Activated naive CD4-positive, alpha-beta T cell treated with anti-CD3 and anti-CD28 coated beads, Interleukin-2, amount 50 U/mL, for 24 hours (primary cell): ENCODE data around the gene CCSAP.
A peak's percentile ranks its signal among the peaks of the same experiment; 100 is the strongest.
"Not testable (repeated sequence)": the region's sequence is repeated elsewhere in the genome, so short reads cannot be mapped to it uniquely, and the experiment has no call there.

Experiments used
- H3K27ac Mint-ChIP-seq: one replicate; pipeline ENCODE4 v1.8.0; 2021; ENCODE audit warnings: mild to moderate bottlenecking, mixed read lengths
- H3K27me3 Mint-ChIP-seq: one replicate; pipeline ENCODE4 v1.8.0; 2021; ENCODE audit warnings: mixed read lengths
- H3K36me3 Mint-ChIP-seq: one replicate; pipeline ENCODE4 v1.8.0; 2021; ENCODE audit warnings: mixed read lengths
- H3K4me1 Mint-ChIP-seq: one replicate; pipeline ENCODE4 v1.8.0; 2021; ENCODE audit warnings: mixed read lengths
- H3K4me3 Mint-ChIP-seq: one replicate; pipeline ENCODE4 v1.8.0; 2021; ENCODE audit warnings: mild to moderate bottlenecking, mixed read lengths
- H3K9me3 Mint-ChIP-seq: one replicate; pipeline ENCODE4 v1.8.0; 2021; ENCODE audit warnings: mixed read lengths

CCSAP gene

DNA sequence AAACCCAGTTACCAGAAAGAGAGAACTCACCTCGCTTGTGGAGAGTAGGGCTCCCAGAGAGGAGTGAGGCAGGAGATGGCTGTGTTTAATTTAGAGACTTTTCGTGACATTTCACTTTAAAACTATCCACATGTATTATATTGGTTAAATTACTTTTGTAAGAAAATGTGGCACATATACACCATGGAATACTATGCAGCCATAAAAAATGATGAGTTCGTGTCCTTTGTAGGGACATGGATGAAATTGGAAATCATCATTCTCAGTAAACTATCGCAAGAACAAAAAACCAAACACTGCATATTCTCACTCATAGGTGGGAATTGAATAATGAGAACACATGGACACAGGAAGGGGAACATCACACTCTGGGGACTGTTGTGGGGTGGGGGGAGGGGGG lies 51.2 kb downstream of the CCSAP start:
- H3K27me3 Mint-ChIP-seq, H3K27ac Mint-ChIP-seq, H3K4me3 Mint-ChIP-seq, H3K4me1 Mint-ChIP-seq: not testable (repeated sequence)
- peaks cover 23% of the 10 kb centered on the region for H3K36me3 Mint-ChIP-seq
- peaks cover 11% of the 10 kb centered on the region for H3K9me3 Mint-ChIP-seq

DNA sequence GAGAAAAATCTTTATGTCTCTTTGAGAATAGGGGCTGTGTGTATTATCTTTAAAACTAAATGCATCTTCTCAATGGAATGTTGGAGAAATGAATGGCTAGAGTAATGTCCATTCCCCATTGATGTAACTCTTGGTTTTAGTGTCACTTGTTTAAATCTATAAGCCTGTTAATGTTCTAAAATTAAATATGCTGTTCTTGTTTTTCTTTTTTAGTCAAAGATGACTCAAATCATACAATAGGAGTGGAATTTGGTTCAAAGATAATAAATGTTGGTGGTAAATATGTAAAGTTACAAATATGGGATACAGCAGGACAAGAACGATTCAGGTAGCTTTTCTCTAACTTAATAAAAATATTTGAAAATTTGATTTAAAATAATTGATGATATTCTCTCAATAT lies 54.3 kb downstream of the CCSAP start:
- Mint-ChIP-seq H3K27me3 (no peaks in the 10 kb centered on the region), H3K9me3 (peaks cover 11% of the 10 kb centered on the region), H3K4me3 (no peak overlapping the region), H3K36me3 (peaks cover 28% of the 10 kb centered on the region), H3K27ac (no peak overlapping the region), H3K4me1 (peaks cover 26% of the 10 kb centered on the region)

- H3K36me3 Mint-ChIP-seq: peaks cover 33% of the 10 kb centered on the region
- H3K4me3 Mint-ChIP-seq: no peak overlapping the region
- H3K27me3 Mint-ChIP-seq: no peaks in the 10 kb centered on the region
- no peak overlapping the region for H3K27ac Mint-ChIP-seq
- peaks cover 11% of the 10 kb centered on the region for H3K9me3 Mint-ChIP-seq
- H3K4me1 Mint-ChIP-seq: peaks cover 35% of the 10 kb centered on the region
Observed at GRCh38 chr1:229287267-229287666, 55.6 kb downstream of the CCSAP start.

- no peak overlapping the region for H3K4me3 Mint-ChIP-seq
Observed at GRCh38 chr1:229286099-229286766, 56.6 kb downstream of the CCSAP start.

DNA sequence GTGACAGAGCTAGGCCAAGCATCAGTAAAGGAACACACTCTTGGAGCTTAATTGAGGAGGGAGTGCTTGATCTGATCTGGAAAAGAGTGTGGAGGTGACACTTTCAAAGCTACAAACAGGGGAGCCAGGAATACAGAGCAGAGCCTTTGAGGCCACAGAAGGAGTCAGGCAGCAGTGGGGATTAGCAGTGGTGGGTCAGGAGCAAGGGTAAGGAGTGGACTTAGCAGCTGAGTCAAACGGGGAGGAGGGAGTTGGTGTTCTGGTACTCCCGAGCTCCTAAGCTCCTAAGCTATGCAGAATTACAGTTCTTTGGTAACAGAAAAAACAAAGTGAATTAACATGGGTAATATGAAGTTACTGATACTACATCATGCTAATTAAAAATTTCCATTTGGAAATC lies 57.4 kb downstream of the CCSAP start:
- no peaks in the 10 kb centered on the region for H3K9me3 Mint-ChIP-seq
- H3K4me3 Mint-ChIP-seq: no peak overlapping the region
- peak overlapping the region; percentile 5 for H3K27ac Mint-ChIP-seq
- H3K36me3 Mint-ChIP-seq: peaks cover 24% of the 10 kb centered on the region
- no peaks in the 10 kb centered on the region for H3K27me3 Mint-ChIP-seq
- peaks cover 53% of the 10 kb centered on the region for H3K4me1 Mint-ChIP-seq

More at GRCh38 chr1:229286099-229286766, 56.6 kb downstream of the CCSAP start:
- Mint-ChIP-seq H3K27ac (no peak overlapping the region), H3K9me3 (peaks cover 7% of the 10 kb centered on the region), H3K27me3 (no peaks in the 10 kb centered on the region), H3K36me3 (peaks cover 31% of the 10 kb centered on the region), H3K4me1 (peaks cover 45% of the 10 kb centered on the region)

GRCh38 chr1:229284887-229285286 lies 58.0 kb downstream of the CCSAP start:
- H3K27me3 Mint-ChIP-seq: no peaks in the 10 kb centered on the region
- peaks cover 58% of the 10 kb centered on the region for H3K4me1 Mint-ChIP-seq
- peaks cover 19% of the 10 kb centered on the region for H3K36me3 Mint-ChIP-seq
- H3K4me3 Mint-ChIP-seq: no peak overlapping the region
- peak overlapping the region; percentile 46 for H3K27ac Mint-ChIP-seq
- no peaks in the 10 kb centered on the region for H3K9me3 Mint-ChIP-seq

DNA sequence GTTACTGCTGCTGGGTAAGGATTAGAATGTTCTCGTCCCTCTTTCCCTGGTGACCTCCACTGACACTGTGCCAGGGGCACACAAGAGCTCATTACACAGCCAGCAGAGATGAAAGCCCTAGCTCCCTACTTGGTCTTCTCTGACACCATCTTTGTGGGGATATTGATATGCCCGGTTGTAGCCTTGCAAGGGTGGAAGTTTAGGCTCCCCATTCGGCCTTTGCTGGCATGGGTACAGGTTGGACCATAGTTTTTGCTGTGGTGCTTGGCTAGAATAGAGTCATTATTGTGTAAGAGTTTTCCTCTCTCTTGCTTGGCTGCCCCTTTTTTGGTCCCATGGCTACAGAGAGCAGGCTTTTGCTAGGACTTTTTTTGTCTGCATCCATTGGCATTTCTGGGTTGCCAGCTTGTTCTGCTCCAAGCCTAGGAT lies 59.6 kb downstream of the CCSAP start:
- Mint-ChIP-seq H3K27ac (no peak overlapping the region), H3K9me3 (no peaks in the 10 kb centered on the region), H3K27me3 (no peaks in the 10 kb centered on the region), H3K4me1 (peaks cover 63% of the 10 kb centered on the region), H3K4me3 (no peak overlapping the region), H3K36me3 (peaks cover 17% of the 10 kb centered on the region)

DNA sequence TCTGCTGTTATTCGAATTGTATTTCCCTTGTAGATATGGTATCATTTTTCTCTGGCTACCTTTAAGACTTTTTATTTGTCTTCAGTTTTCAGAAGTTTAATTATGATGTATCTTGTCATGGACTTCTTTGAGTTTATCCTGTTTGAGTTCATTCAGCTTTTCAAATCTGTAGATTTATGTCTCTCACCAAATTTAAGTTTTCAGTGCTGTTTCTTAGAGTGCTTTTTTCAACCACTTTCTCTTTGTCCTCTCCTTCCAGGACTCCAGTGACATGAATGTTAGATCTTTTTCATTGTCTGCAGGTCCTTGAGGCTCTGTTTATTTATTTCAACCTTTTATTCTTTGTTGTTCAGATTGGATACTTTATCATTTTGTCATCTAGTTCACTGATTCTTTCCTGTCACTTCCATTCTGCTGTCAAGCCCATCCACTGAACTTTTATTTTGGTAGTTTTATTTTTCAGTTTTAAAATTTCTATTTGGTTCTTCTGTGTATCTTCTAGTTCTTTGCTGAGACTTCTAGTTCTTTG lies 60.5 kb downstream of the CCSAP start:
- no peaks in the 10 kb centered on the region for H3K9me3 Mint-ChIP-seq
- no peaks in the 10 kb centered on the region for H3K27me3 Mint-ChIP-seq
- H3K27ac Mint-ChIP-seq: peak overlapping the region; percentile 19
- H3K36me3 Mint-ChIP-seq: peaks cover 14% of the 10 kb centered on the region
- H3K4me1 Mint-ChIP-seq: peaks cover 59% of the 10 kb centered on the region
- H3K4me3 Mint-ChIP-seq: no peak overlapping the region

DNA sequence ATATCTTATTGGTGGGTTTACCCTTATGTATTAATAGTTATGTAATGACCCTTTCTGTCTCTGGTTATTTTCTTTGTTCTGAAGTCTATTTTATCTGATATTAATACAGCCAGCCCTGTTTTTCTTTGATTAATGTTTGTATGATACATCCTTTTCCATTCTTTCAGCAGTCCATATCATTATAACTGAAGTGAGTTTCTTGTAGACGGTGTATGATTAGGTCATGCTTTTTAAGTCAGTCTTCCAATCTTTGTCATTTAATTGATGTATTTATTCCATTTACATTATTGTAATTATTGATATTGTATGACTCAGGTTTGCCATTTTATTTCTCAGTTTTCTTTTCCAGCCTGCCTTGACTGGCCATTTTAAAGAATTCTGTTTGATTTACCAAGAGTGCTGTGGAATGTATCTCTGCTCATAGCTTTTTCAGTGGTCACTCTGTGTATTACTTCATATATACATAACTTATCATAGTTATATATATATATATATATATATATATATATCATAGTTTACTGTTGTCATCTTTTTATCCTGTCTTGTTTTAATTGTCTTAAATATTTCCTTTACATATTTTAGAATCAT lies 61.4 kb downstream of the CCSAP start:
- H3K9me3 Mint-ChIP-seq: no peaks in the 10 kb centered on the region
- no peak overlapping the region for H3K4me3 Mint-ChIP-seq
- H3K27ac Mint-ChIP-seq: peak overlapping the region; percentile 4
- H3K27me3 Mint-ChIP-seq: no peaks in the 10 kb centered on the region
- H3K4me1 Mint-ChIP-seq: peaks cover 54% of the 10 kb centered on the region
- peaks cover 12% of the 10 kb centered on the region for H3K36me3 Mint-ChIP-seq

GRCh38 chr1:229280921-229281320 lies 61.9 kb downstream of the CCSAP start:
- no peak overlapping the region for H3K4me3 Mint-ChIP-seq
- H3K27me3 Mint-ChIP-seq: no peaks in the 10 kb centered on the region
- no peaks in the 10 kb centered on the region for H3K9me3 Mint-ChIP-seq
- H3K36me3 Mint-ChIP-seq: peaks cover 12% of the 10 kb centered on the region
- no peak overlapping the region for H3K27ac Mint-ChIP-seq
- H3K4me1 Mint-ChIP-seq: peaks cover 57% of the 10 kb centered on the region

GRCh38 chr1:229280037-229280828 lies 62.6 kb downstream of the CCSAP start:
- peaks cover 56% of the 10 kb centered on the region for H3K4me1 Mint-ChIP-seq
- H3K36me3 Mint-ChIP-seq: peaks cover 10% of the 10 kb centered on the region
- no peaks in the 10 kb centered on the region for H3K27me3 Mint-ChIP-seq
- H3K4me3 Mint-ChIP-seq: no peak overlapping the region
- no peak overlapping the region for H3K27ac Mint-ChIP-seq
- H3K9me3 Mint-ChIP-seq: no peaks in the 10 kb centered on the region

DNA sequence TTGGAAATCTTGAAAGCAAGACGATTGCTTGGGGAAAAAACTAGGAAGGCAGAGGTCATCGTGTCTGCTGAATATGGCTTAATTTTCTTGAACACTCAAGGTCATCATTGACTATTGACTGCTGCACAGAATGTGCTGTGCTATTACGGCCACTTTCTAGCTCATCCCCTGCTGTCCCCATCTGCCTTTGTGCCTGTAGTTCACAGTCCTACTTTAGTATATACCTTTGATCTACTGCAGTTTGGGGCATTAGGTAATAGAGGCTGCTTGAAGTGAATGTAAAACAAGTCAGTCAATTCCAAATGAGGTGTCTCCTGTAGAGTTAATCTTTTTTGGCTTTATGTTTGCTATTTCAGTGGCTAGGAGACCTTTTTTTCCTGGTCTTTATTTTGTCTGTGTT lies 63.6 kb downstream of the CCSAP start:
- no peak overlapping the region for H3K4me3 Mint-ChIP-seq
- H3K36me3 Mint-ChIP-seq: peaks cover 7% of the 10 kb centered on the region
- no peaks in the 10 kb centered on the region for H3K27me3 Mint-ChIP-seq
- H3K9me3 Mint-ChIP-seq: no peaks in the 10 kb centered on the region
- H3K27ac Mint-ChIP-seq: no peak overlapping the region
- peaks cover 57% of the 10 kb centered on the region for H3K4me1 Mint-ChIP-seq

- Mint-ChIP-seq H3K36me3 (peaks cover 7% of the 10 kb centered on the region), H3K27me3 (no peaks in the 10 kb centered on the region), H3K4me1 (peaks cover 59% of the 10 kb centered on the region), H3K27ac (no peak overlapping the region), H3K4me3 (no peak overlapping the region), H3K9me3 (no peaks in the 10 kb centered on the region)
Observed at GRCh38 chr1:229278120-229278741, 64.6 kb downstream of the CCSAP start.

DNA sequence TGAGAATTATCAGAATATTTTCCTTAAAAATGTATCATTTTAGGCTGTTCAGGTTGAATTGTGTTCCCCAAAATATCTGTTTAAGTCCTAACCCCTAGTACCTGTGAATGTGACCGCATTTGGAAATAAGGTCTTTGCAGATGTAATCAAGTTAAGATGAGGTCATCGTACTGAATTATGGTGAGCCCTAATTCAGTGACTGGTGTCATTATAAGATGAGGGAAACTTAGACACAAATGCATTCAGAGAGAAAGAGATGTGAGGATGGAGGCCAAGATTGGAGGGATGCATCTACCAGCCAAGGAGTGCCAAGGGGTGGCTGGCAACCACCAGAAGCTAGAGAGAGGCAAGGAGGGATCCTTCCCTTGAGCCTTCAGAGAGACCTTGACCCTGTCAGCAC lies 67.8 kb downstream of the CCSAP start:
- Mint-ChIP-seq H3K9me3 (no peaks in the 10 kb centered on the region), H3K4me3 (no peak overlapping the region), H3K27ac (no peak overlapping the region), H3K36me3 (peaks cover 1% of the 10 kb centered on the region), H3K27me3 (no peaks in the 10 kb centered on the region), H3K4me1 (peaks cover 46% of the 10 kb centered on the region)

DNA sequence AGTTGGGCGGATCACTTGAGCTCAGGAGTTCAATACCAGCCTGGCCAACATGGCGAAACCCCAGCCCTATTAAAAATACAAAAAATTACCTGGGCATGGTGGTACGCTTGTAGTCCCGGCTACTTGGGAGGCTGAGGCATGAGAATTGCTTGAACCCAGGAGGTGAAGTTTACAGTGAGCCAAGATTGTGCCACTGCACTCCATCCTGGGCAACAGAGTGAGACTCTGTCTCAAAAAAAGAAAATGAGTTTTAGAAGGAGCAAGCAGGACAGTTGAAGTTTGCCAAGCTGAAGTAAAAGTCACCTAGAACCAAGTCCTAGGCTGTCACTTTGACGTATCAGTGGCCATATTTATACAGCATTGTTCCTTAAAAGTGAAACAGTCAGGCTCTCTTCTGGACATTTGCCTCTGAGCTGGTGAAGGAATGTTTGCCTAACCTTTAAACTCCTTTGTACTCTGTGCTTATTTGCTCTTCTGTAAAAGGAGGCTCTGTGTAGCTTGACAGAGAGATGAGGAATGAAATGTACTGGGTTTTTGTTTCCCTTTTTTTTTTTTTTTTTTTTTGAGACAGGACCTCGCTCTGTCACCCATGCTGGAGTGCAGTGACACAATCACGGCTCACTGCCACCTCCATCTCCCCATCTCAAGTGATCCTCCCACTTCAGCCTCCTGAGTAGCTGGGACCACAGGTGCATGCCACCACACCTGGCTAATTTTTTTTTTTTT lies 69.2 kb downstream of the CCSAP start:
- no peak overlapping the region for H3K27ac Mint-ChIP-seq

More for the DNA sequence above, 69.2 kb downstream of the CCSAP start:
- Mint-ChIP-seq H3K4me3 (no peak overlapping the region), H3K9me3 (no peaks in the 10 kb centered on the region), H3K36me3 (peaks cover 1% of the 10 kb centered on the region), H3K27me3 (no peaks in the 10 kb centered on the region), H3K4me1 (peaks cover 40% of the 10 kb centered on the region)
